ENCODE measurements around the gene PCDH12.

Gene PCDH12

GRCh38 chr5:141966275-141966962, 8.4 kb upstream of the PCDH12 start:
- no peak for DNase-seq

DNA sequence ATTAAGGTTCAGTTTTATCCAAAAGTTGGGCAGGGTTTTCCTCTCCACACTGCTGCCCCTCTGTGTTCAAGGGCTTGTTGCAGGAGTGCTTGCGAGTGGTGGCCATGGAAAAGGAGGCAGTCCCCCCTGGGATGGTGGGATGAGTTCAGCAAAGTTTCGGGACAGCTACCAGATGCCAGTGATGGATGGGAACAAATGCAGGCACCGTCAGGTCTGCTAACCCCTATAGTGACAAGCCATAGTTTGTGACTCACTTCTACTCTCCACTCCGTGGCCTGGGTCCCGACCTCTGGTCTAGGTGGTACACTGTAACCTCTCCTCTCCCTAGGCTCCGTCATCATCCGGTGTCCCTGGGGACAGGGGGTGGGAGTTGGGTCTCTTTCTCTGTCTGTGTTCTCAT, 7.1 kb upstream of the PCDH12 start:
- DNase-seq = no peak

DNA sequence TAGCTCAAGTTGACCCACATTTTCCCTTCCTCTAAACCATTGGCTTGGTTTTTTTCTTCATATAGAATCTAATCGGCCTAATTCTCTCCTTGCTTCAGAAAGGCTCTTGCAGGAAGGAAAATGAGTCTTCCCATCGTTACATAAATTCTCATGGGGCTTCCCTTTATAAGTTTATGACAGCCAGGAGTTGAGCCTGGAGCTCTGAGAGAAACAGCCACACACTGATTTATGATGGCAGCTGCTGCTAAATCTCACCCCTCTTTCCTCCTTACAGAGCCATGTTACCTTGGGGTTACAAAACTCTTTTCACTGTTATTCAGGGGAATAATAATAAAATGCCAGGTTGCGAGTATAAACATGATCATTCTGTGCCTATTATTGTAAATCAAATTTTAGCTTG, 5.7 kb upstream of the PCDH12 start:
- no peak for DNase-seq

GRCh38 chr5:141961466-141961865, 3.5 kb upstream of the PCDH12 start:
- DNase-seq = no peak

DNA sequence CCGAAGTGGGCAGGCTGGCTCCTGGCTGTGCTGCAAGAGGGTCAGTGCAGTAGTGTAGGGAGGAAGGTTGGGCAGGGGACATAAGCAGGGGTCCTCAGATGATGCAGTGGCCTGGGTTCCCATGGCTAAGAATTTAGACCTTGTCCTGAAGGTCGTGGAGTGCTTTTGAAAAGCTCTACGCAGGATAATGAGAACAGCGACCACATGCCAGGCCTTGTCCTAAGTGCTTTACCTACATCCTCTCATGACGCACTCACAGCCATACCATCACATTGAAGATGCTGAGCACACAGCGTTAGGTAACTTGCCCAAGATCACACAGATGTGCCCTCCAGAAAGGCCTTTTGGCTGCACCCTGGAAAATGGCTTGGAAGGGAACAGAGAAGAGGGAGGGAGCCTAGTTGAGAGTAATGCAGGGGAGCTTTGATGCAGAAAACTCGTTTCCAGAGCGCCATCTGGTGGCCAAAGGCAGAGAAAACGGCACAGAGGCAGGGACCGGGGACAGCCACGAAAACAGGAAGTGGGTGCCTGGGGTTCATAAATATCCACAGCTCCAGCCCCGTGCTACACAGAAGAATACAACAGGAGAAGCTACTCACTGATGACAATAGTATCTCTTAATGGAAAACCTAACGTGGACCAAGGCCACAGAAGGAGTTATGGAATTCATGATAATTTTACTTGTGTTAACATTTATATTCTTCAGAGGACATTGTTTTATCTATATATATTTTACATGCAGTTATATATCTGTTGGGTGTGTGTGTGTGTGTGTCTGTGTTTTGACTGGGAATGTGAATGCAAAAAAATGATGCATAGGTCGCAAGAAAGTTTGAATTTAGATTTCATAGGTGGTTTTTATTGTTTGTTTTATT, 2.7 kb upstream of the PCDH12 start:
- peak; percentile 91 for DNase-seq

DNA sequence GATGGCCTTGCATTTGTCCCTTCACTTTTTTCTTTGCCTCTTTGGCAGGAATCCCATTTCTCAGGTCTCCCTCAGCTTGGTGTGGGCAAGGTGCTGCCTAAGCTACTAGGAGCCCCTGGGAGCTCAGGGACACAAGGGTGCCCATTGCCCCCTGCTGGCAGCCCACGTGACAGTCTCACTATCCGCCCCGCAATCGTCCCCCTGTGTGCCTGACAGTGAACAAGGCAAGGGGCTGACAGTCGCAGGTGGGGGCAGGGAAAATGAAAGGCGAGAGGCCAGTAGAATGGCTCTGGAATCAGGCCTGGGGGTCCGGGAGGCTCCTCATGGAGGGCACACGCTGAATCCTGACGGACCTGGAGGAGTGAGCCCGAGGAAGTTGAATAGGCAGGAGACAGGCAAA, 2.0 kb upstream of the PCDH12 start:
- DNase-seq = peak; percentile 25

- DNase-seq = no peak
These were observed 657 bp upstream of the PCDH12 start for GRCh38 chr5:141958546-141959172.

- DNase-seq = no peak
These were observed 520 bp downstream of the PCDH12 start for GRCh38 chr5:141957367-141957996.

DNA sequence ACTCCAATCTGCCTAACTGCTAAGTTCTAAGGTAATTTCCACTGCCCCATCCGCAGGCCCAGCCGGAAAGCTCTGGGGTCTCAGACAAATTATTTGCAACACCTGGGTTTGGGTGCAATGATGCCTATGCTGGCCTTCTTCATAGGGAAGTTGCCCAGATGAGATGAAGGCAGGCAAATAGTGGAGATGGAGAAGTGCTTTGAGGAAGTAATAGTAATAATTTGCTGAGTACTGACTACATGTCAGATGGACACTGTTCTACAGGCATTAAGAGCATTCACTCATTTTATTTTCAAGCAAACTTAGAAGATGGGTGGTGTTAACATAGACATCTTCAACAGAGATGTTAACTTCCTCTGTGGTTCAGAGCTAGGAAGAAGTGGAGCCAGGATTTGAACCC, 3.8 kb downstream of the PCDH12 start:
- no peak for DNase-seq

GRCh38 chr5:141952020-141952419, 6.0 kb downstream of the PCDH12 start:
- no peak for DNase-seq

DNA sequence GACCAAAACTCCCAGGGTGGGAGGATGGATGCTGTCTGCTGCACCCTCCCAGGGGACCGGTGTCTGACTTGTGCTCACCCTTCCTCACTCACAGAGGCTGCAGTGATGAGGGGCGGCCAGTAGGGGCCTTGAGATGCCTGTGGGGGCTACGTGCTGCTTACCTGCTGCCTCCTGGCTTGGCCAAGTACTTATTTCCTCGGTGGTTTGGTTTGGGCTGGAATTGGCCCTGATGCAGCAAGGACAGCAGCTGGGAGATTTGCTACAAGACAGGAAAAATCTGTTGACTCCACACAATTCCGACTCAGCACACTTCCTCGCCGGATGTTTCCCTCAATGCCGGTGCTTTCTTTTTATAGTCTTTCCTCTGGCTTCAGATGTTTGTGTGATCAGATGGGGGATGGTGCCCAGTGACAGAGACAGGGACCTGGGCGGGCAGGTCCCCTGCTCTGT, 6.6 kb downstream of the PCDH12 start:
- no peak for DNase-seq

DNA sequence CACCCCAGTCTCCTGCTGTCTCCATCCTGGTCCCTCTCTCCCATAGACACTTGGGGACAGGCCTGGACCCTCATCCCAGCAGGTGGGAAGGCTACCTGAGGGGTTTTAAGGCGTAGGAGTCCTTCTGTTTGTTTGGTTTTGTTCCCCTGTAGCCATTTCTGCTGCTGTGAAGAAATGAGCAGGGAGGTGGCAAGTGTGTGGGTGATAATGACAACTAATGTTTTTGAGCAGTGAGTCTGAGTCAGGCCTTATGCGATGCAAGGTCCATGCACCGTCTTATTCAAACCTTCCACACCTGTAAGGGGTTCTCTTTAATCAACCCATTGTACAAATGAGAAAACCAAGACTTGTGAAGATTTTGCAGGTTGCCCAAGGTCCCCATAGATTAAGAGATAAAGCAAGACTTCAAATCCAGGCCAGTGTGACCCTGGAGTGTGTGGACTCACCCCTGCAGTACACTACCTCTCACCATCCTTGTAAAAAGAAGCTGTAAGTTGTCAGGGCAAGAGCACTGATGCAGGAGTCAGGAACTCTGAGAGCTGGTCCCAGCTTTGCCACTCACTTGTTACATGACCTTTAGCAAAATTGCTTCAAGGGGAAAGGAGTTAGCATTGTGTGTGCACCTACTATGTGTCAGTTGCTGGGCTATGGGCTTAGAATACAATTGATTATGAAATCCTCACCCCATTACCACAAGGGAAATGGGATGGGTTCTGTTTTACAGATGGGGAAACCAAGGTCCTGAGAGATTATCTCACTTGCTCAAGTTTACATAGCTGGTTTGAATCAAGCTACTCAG, 7.6 kb downstream of the PCDH12 start:
- no peak for DNase-seq

DNA sequence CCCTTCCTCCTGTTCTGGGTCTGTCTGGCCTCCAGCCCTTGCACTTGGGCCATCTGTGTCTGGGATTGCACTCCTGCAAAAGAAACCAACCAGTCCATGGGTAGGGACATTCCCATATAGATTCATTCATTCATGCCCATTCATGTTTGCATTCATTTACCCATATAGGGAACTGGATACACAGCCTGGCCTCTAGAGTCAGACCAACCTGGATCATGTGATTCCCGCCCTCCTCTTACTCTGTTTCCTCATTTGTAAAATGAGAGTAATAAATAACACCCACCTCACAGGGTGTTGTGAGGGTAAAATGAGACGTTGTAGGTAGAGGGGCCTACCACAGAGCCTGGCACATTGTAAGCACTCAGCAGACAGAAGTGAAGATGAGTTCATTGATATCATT, 8.5 kb downstream of the PCDH12 start:
- DNase-seq = no peak

DNA sequence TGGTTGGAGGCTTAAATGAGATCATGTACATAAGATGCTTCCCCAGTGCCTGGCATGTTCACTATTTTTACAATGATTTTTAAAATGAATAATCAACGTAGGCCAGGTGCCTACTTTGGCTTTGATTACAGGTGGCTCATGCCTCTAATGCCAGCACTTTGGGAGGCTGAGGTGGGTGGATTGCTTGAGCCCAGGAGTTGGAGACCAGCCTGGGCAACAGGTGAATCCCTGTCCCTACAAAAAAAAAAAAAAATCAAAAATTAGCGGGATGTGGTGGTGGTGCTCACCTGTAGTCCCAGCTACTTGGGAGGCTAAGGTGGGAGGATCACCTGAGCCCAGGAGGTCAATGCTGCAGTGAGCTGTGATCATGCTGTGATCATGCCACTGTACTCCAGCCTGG, 9.2 kb downstream of the PCDH12 start:
- no peak for DNase-seq

GRCh38 chr5:141947316-141947715, 10.7 kb downstream of the PCDH12 start:
- no peak for DNase-seq

DNA sequence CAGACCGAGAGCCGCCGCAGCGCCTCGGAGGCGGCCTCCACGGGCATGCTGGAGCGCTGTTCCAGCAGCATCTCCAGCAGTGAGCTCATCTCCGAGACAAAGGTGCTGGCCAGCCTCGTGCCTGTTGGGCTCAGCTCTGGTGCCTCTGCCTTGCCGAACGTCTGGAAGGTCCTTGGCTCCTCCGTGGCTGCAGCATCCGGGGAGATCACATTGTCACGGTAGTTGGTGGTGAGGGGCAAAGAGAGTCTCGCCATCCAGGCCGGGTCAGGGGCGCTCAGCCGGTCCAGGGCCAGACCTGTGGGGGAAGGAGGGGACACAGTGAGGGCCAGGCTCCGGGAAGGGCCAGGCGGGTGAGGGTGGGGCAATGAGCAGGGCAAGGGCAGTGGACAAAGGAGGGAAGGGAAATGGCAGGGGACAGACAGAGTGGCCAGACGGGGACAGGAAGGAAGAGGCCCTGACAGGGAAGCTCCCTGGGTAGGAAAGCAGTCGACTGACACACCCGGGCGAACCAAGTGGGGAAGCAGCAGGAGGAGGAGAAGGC, 12.4 kb downstream of the PCDH12 start:
- no peak for DNase-seq

DNA sequence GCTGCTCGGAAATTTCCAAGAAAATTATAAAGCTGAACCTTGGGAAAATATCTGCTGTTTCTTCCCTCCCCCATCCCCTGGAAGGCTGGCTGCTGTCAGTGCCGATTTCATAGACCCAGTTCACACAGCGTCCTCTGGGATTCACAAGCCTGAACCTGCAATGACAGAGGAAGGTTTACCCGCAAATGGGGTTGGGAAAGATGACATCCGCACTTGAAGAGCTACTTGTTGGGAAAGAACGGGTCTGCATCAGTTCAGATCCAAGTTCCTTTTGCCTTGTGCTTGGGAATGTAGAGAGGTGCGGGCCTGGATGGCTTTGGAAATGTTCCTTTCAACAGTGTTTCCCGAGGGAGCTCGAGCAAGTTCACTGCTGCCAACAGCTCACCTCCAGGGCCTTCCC, 13.9 kb downstream of the PCDH12 start:
- DNase-seq = no peak

DNA sequence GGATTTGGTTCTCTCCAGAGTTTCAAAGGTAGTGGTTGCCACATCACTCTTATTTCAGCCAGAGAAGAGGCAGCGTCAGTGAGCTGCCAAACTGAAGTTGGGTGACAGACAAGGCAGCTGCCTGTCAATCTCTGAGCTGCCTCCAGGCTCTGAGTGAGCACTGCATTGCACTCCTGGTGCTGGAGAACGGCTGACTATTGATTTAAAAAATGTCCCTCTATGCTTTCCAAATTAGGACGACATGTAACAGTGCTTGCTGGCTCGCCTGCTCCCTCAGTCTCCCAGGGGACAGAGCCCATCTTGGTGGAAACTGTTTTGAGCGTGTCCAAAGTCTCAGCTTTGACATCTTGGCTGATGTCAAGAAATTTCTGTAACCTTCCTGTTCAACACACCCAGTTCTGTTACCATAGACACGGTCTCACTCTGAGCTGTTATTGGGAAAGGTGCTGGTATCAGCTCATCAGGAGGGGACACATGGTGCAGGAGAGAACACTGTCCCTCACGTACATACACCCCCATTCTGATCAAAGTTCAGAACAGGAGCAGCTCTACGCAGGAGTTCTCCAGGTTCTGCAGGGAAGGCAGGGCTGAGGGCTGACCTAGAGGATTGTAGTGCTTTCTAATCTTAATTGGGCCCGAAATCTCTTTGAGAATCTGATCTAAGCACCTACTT, 15.7 kb downstream of the PCDH12 start:
- DNase-seq = no peak

- no peak for DNase-seq
These were observed 16.2 kb downstream of the PCDH12 start for GRCh38 chr5:141941779-141942178.

GRCh38 chr5:141941307-141941706, 16.7 kb downstream of the PCDH12 start:
- no peak for DNase-seq

GRCh38 chr5:141940695-141941271, 17.2 kb downstream of the PCDH12 start:
- DNase-seq = no peak
